Calu3 (cell line): ENCODE results near the gene MYPN. TPM values are rescaled to one million over a fixed set of nuclear protein-coding genes. Genes with fewer than 3 reads are reported as not detected.

Source experiments
- BruUV-seq: library from RNA; stranded (reverse); fragments of 400-500 nt; replicated peaks from 2 replicates; lab custom pipeline; 2021; lab: Mats Ljungman, UMichigan
- CTCF ChIA-PET: fragments of 300-600 bp; sonication (Branson Sonifier 250); formaldehyde crosslinking; loops from one replicate; lab custom pipeline; 2022; ENCODE audit warnings: antibody characterized with exemption; lab: Charles Lee
- DNase-seq: peaks from one replicate; pipeline ENCODE4 v3.0.0; 2022
- H3K27ac Mint-ChIP-seq: one replicate; pipeline ENCODE4 v1.8.0; 2022; ENCODE audit warnings: mixed read lengths; ENCODE audit not compliant: unreplicated experiment
- H3K27me3 Mint-ChIP-seq: one replicate; pipeline ENCODE4 v1.8.0; 2022; ENCODE audit warnings: mixed read lengths; ENCODE audit not compliant: unreplicated experiment
- H3K36me3 Mint-ChIP-seq: one replicate; pipeline ENCODE4 v1.8.0; 2022; ENCODE audit warnings: mild to moderate bottlenecking, moderate library complexity, mixed read lengths; ENCODE audit not compliant: insufficient read depth, unreplicated experiment
- H3K4me1 Mint-ChIP-seq: one replicate; pipeline ENCODE4 v1.8.0; 2022; ENCODE audit warnings: mild to moderate bottlenecking, low read depth, mixed read lengths; ENCODE audit not compliant: unreplicated experiment
- H3K4me3 Mint-ChIP-seq: one replicate; pipeline ENCODE4 v1.8.0; 2022; ENCODE audit warnings: mild to moderate bottlenecking, low read depth, moderate library complexity, mixed read lengths; ENCODE audit not compliant: unreplicated experiment
- H3K9me3 Mint-ChIP-seq: one replicate; pipeline ENCODE4 v1.8.0; 2022; ENCODE audit warnings: low read depth, mixed read lengths; ENCODE audit not compliant: unreplicated experiment
- CTCF ChIP-seq: fragments of 200-600 bp; IDR thresholded peaks from one replicate; pipeline ENCODE4 v1.8.0; 2022; ENCODE audit warnings: antibody characterized with exemption; ENCODE audit not compliant: unreplicated experiment
- intact Hi-C: fragments of 100-400 bp; cut with micrococcal nuclease; formaldehyde crosslinking; loops from one replicate; pipeline ENCODE4 v1.10.0; 2022; ENCODE audit not compliant: unreplicated experiment
- total RNA-seq: library from RNA; stranded (reverse); gene quantifications from 2 replicates; pipeline ENCODE4 v1.2.3, GENCODE V29; 2022

Gene MYPN
- total RNA-seq, 1 experiment from 2014 or later: 0.38 TPM

- no peak for TF ChIP-seq CTCF
- DNase-seq: no peak
- no TSS peak for BruUV-seq
- H3K4me1 Mint-ChIP-seq: no peaks in the 10 kb centered on the region
- H3K9me3 Mint-ChIP-seq: no peaks in the 10 kb centered on the region
- no peaks in the 10 kb centered on the region for H3K36me3 Mint-ChIP-seq
- CTCF ChIA-PET: no interaction called here
- no peak overlapping the region for H3K4me3 Mint-ChIP-seq
- peaks cover 15% of the 10 kb centered on the region for H3K27me3 Mint-ChIP-seq
- H3K27ac Mint-ChIP-seq: no peak overlapping the region
- intact Hi-C loops: loop anchor here (10.0 kb wide), 1 partner anchor 676 kb away; no protein-coding TSS in a partner anchor
Measured at GRCh38 chr10:68218786-68219185, 109.5 kb downstream of the MYPN start.

- no peak overlapping the region for H3K27ac Mint-ChIP-seq
- CTCF ChIA-PET: no interaction called here
- TF ChIP-seq CTCF: no peak
- intact Hi-C loops: no loop called here
- H3K4me3 Mint-ChIP-seq: no peak overlapping the region
- DNase-seq: no peak
- H3K9me3 Mint-ChIP-seq: no peaks in the 10 kb centered on the region
- no peaks in the 10 kb centered on the region for H3K36me3 Mint-ChIP-seq
- peaks cover 15% of the 10 kb centered on the region for H3K27me3 Mint-ChIP-seq
- no TSS peak for BruUV-seq
- no peaks in the 10 kb centered on the region for H3K4me1 Mint-ChIP-seq
Measured at GRCh38 chr10:68221196-68221595, 111.9 kb downstream of the MYPN start.

- no peak overlapping the region for H3K27ac Mint-ChIP-seq
- H3K36me3 Mint-ChIP-seq: no peaks in the 10 kb centered on the region
- DNase-seq: no peak
- BruUV-seq: no TSS peak
- H3K9me3 Mint-ChIP-seq: no peaks in the 10 kb centered on the region
- no peaks in the 10 kb centered on the region for H3K4me1 Mint-ChIP-seq
- H3K27me3 Mint-ChIP-seq: peaks cover 12% of the 10 kb centered on the region
- CTCF ChIA-PET: interaction anchor here (1.0 kb wide), 1 partner anchor 10 kb away, joined by 3 read pairs; no protein-coding TSS in a partner anchor
- intact Hi-C loops: no loop called here
- TF ChIP-seq CTCF: no peak
- H3K4me3 Mint-ChIP-seq: no peak overlapping the region
Measured at GRCh38 chr10:68222391-68222790, 113.1 kb downstream of the MYPN start.

- Mint-ChIP-seq H3K36me3 (no peaks in the 10 kb centered on the region), H3K9me3 (no peaks in the 10 kb centered on the region), H3K4me3 (no peak overlapping the region), H3K4me1 (no peaks in the 10 kb centered on the region), H3K27me3 (peaks cover 12% of the 10 kb centered on the region), H3K27ac (no peak overlapping the region)
- CTCF ChIA-PET: interaction anchor here (0.5 to 1.7 kb wide), 5 partner anchors 11 to 130 kb away, joined by 3 to 4 read pairs (median 3); no protein-coding TSS in a partner anchor
- no peak for TF ChIP-seq CTCF
- peak; percentile 43 for DNase-seq
- no TSS peak for BruUV-seq
- intact Hi-C loops: no loop called here
Measured at GRCh38 chr10:68223535-68224165, 114.4 kb downstream of the MYPN start.
